ENCODE data around the gene GIT2. TPM values are rescaled to one million over a fixed set of nuclear protein-coding genes. Genes with fewer than 3 reads are reported as not detected.

The GIT2 gene
- polyA plus RNA-seq, 1 donor: 39.7 TPM

DNA sequence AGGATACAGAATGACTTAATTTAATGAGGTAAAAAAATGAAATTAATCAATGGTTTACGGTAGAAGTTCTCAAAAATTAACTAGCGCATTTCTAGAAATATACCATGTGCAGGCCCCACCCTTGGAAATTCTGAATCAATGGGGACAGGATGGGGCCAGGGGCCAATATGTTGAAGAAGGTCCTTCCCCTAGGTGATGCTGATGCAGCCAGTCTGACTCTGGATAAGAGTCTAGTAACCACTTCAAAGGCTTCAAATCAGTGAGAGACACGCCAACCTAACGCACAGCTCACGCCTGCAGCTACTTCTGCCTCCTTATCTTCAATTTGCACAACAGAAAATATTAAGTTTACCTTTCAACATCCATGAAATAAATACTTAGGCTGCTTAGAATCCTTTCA is 14.9 kb downstream of the GIT2 start:
- peaks cover 87% of the 10 kb centered on the region for H3K36me3 ChIP-seq (ENCODE audit: control insufficient read depth, insufficient read depth, low read length)
- WGBS (ENCODE audit: insufficient coverage, low lambda C conversion rate): 97% methylated on average over 5 of the region's 5 CpGs

GRCh38 chr12:109972821-109973220 is 23.3 kb downstream of the GIT2 start:
- H3K27ac ChIP-seq (ENCODE audit: low read length): peak overlapping the region; percentile 54
- H3K9me3 ChIP-seq (ENCODE audit: control insufficient read depth, low read depth, low read length): no peaks in the 10 kb centered on the region
- WGBS (ENCODE audit: insufficient coverage, low lambda C conversion rate): no CpG with 5 or more reads among the region's 4 CpGs
- no peaks in the 10 kb centered on the region for H3K27me3 ChIP-seq (ENCODE audit: control insufficient read depth, insufficient read depth, low read length)
- no peak for DNase-seq
- H3K4me1 ChIP-seq (ENCODE audit: control insufficient read depth, insufficient read depth, low read length): peaks cover 3% of the 10 kb centered on the region
- H3K36me3 ChIP-seq (ENCODE audit: control insufficient read depth, insufficient read depth, low read length): peaks cover 34% of the 10 kb centered on the region
- H3K4me3 ChIP-seq (ENCODE audit: low read length): no peak overlapping the region

More for the DNA sequence above, 14.9 kb downstream of the GIT2 start:
- no peak overlapping the region for H3K4me3 ChIP-seq (ENCODE audit: low read length)
- H3K27ac ChIP-seq (ENCODE audit: low read length): no peak overlapping the region
- no peaks in the 10 kb centered on the region for H3K4me1 ChIP-seq (ENCODE audit: control insufficient read depth, insufficient read depth, low read length)
- no peak for DNase-seq
- peaks cover 3% of the 10 kb centered on the region for H3K9me3 ChIP-seq (ENCODE audit: control insufficient read depth, low read depth, low read length)
- no peaks in the 10 kb centered on the region for H3K27me3 ChIP-seq (ENCODE audit: control insufficient read depth, insufficient read depth, low read length)

- WGBS (ENCODE audit: insufficient coverage, low lambda C conversion rate): no CpG with 5 or more reads among the region's 8 CpGs
- no peak overlapping the region for H3K4me3 ChIP-seq (ENCODE audit: low read length)
- H3K27ac ChIP-seq (ENCODE audit: low read length): peak overlapping the region; percentile 91
- DNase-seq: no peak
- H3K9me3 ChIP-seq (ENCODE audit: control insufficient read depth, low read depth, low read length): no peaks in the 10 kb centered on the region
- peaks cover 12% of the 10 kb centered on the region for H3K4me1 ChIP-seq (ENCODE audit: control insufficient read depth, insufficient read depth, low read length)
- no peaks in the 10 kb centered on the region for H3K27me3 ChIP-seq (ENCODE audit: control insufficient read depth, insufficient read depth, low read length)
- H3K36me3 ChIP-seq (ENCODE audit: control insufficient read depth, insufficient read depth, low read length): peaks cover 26% of the 10 kb centered on the region
Observed at GRCh38 chr12:109968801-109969200, 27.4 kb downstream of the GIT2 start.

- Histone ChIP-seq H3K27me3 (ENCODE audit: control insufficient read depth, insufficient read depth, low read length) (no peaks in the 10 kb centered on the region), H3K36me3 (ENCODE audit: control insufficient read depth, insufficient read depth, low read length) (peaks cover 29% of the 10 kb centered on the region), H3K9me3 (ENCODE audit: control insufficient read depth, low read depth, low read length) (no peaks in the 10 kb centered on the region), H3K4me3 (ENCODE audit: low read length) (no peak overlapping the region), H3K27ac (ENCODE audit: low read length) (peak overlapping the region; percentile 91), H3K4me1 (ENCODE audit: control insufficient read depth, insufficient read depth, low read length) (peaks cover 16% of the 10 kb centered on the region)
- no peak for DNase-seq
- WGBS (ENCODE audit: insufficient coverage, low lambda C conversion rate): 17% methylated on average over 1 of the region's 2 CpGs
Observed at GRCh38 chr12:109968032-109968420, 28.1 kb downstream of the GIT2 start.

GRCh38 chr12:109967383-109968031 is 28.7 kb downstream of the GIT2 start:
- Histone ChIP-seq H3K36me3 (ENCODE audit: control insufficient read depth, insufficient read depth, low read length) (peaks cover 29% of the 10 kb centered on the region), H3K4me3 (ENCODE audit: low read length) (no peak overlapping the region), H3K9me3 (ENCODE audit: control insufficient read depth, low read depth, low read length) (no peaks in the 10 kb centered on the region), H3K27me3 (ENCODE audit: control insufficient read depth, insufficient read depth, low read length) (no peaks in the 10 kb centered on the region), H3K27ac (ENCODE audit: low read length) (peak overlapping the region; percentile 91), H3K4me1 (ENCODE audit: control insufficient read depth, insufficient read depth, low read length) (peaks cover 16% of the 10 kb centered on the region)
- peak; percentile 69 to 88 for DNase-seq
- WGBS (ENCODE audit: insufficient coverage, low lambda C conversion rate): no CpG with 5 or more reads among the region's 8 CpGs

DNA sequence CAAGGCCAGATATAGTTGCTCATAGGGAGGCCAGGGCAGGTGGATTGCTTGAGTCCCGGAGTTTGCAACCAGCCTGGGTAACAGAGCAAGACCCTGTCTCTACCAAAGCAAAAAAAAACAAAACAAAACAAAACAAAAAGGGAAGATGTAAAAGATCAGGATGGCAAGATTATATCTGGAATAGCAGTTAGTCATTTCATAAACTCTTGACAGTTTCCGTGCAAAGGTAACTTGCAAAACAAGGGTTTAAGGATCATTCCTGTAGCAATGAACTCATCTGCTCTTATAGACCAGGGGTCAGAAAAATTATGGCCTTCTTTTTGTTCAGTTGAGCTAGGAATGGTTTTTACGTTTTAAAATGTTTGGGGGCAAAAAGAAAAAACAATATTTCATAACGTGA is 29.6 kb downstream of the GIT2 start:
- Histone ChIP-seq H3K4me3 (ENCODE audit: low read length) (no peak overlapping the region), H3K4me1 (ENCODE audit: control insufficient read depth, insufficient read depth, low read length) (peaks cover 16% of the 10 kb centered on the region), H3K36me3 (ENCODE audit: control insufficient read depth, insufficient read depth, low read length) (peaks cover 34% of the 10 kb centered on the region), H3K27me3 (ENCODE audit: control insufficient read depth, insufficient read depth, low read length) (no peaks in the 10 kb centered on the region), H3K27ac (ENCODE audit: low read length) (peak overlapping the region; percentile 91), H3K9me3 (ENCODE audit: control insufficient read depth, low read depth, low read length) (no peaks in the 10 kb centered on the region)
- WGBS (ENCODE audit: insufficient coverage, low lambda C conversion rate): 78% methylated on average over 4 of the region's 4 CpGs
- peak in 1 of 2 donors; percentile 54 for DNase-seq

DNA sequence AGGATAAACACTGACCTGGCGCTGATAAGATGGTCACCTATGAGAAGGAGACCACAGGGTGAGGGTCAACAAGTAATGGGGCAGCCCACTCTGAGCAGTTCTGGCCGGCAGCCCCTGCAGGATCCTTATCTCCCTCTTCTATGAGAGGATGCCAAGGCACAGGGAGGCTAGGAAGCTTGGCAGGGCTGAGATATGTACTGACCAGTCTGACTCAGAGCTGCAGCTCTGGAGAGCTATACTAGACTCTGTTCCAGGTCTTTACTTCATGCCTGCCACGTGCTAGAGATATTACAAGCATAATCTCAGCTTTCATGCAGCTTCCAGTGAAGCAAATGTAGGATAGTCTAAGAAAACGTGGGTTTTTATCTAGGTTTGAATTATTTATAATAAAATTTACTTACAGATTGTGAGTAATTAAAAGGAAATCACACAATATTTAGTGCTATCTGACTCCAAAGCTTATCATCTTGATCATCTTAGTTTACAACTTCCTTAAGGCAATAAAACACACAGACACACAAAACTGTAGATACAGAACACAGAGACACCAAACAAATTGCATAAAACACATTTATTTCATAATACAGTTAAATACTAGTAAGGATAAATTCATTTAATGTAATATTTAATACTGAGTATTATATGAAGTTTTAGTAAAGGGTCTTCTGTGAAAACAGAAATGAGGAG is 32.3 kb downstream of the GIT2 start:
- Histone ChIP-seq H3K36me3 (ENCODE audit: control insufficient read depth, insufficient read depth, low read length) (peaks cover 39% of the 10 kb centered on the region), H3K27me3 (ENCODE audit: control insufficient read depth, insufficient read depth, low read length) (no peaks in the 10 kb centered on the region), H3K4me3 (ENCODE audit: low read length) (no peak overlapping the region), H3K9me3 (ENCODE audit: control insufficient read depth, low read depth, low read length) (no peaks in the 10 kb centered on the region), H3K4me1 (ENCODE audit: control insufficient read depth, insufficient read depth, low read length) (peaks cover 16% of the 10 kb centered on the region), H3K27ac (ENCODE audit: low read length) (peak overlapping the region; percentile 61)
- no peak for DNase-seq
- WGBS (ENCODE audit: insufficient coverage, low lambda C conversion rate): 33% methylated on average over 1 of the region's 4 CpGs

DNA sequence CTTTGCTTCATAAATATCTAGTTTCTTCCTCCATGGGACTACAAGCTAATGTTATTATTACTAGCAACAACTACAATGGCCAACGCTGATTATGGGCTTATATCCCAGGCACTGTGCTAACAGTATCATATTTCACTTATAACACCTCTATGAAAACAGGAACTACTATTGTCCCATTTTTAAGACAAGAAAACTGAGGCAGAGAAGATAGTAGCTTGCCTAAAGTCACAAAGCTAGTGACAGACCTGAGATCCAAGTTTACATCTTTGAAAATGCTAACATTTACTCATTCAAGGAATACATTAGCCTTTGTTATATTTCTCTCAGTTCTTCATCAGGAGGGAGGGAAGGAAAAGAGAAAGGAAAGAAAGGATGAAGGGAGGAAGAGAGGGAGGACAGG is 32.8 kb downstream of the GIT2 start:
- Histone ChIP-seq H3K36me3 (ENCODE audit: control insufficient read depth, insufficient read depth, low read length) (peaks cover 40% of the 10 kb centered on the region), H3K27me3 (ENCODE audit: control insufficient read depth, insufficient read depth, low read length) (no peaks in the 10 kb centered on the region), H3K27ac (ENCODE audit: low read length) (peak overlapping the region; percentile 61), H3K4me1 (ENCODE audit: control insufficient read depth, insufficient read depth, low read length) (peaks cover 13% of the 10 kb centered on the region), H3K9me3 (ENCODE audit: control insufficient read depth, low read depth, low read length) (no peaks in the 10 kb centered on the region), H3K4me3 (ENCODE audit: low read length) (no peak overlapping the region)
- no peak for DNase-seq
- no CpG with 5 or more reads among the region's 1 CpG for WGBS (ENCODE audit: insufficient coverage, low lambda C conversion rate)

- peaks cover 43% of the 10 kb centered on the region for H3K36me3 ChIP-seq (ENCODE audit: control insufficient read depth, insufficient read depth, low read length)
Observed at GRCh38 chr12:109962398-109962797, 33.8 kb downstream of the GIT2 start.

GRCh38 chr12:109961612-109962011 is 34.6 kb downstream of the GIT2 start:
- Histone ChIP-seq H3K36me3 (ENCODE audit: control insufficient read depth, insufficient read depth, low read length) (peaks cover 48% of the 10 kb centered on the region), H3K4me3 (ENCODE audit: low read length) (no peak overlapping the region), H3K4me1 (ENCODE audit: control insufficient read depth, insufficient read depth, low read length) (peaks cover 4% of the 10 kb centered on the region)

More at GRCh38 chr12:109962398-109962797, 33.8 kb downstream of the GIT2 start:
- peaks cover 10% of the 10 kb centered on the region for H3K4me1 ChIP-seq (ENCODE audit: control insufficient read depth, insufficient read depth, low read length)
- H3K9me3 ChIP-seq (ENCODE audit: control insufficient read depth, low read depth, low read length): no peaks in the 10 kb centered on the region
- H3K27ac ChIP-seq (ENCODE audit: low read length): no peak overlapping the region
- H3K4me3 ChIP-seq (ENCODE audit: low read length): no peak overlapping the region
- H3K27me3 ChIP-seq (ENCODE audit: control insufficient read depth, insufficient read depth, low read length): no peaks in the 10 kb centered on the region
- no peak for DNase-seq
- no CpG with 5 or more reads among the region's 3 CpGs for WGBS (ENCODE audit: insufficient coverage, low lambda C conversion rate)

More at GRCh38 chr12:109961612-109962011, 34.6 kb downstream of the GIT2 start:
- Histone ChIP-seq H3K9me3 (ENCODE audit: control insufficient read depth, low read depth, low read length) (no peaks in the 10 kb centered on the region), H3K27ac (ENCODE audit: low read length) (no peak overlapping the region), H3K27me3 (ENCODE audit: control insufficient read depth, insufficient read depth, low read length) (no peaks in the 10 kb centered on the region)
- WGBS (ENCODE audit: insufficient coverage, low lambda C conversion rate): 96% methylated on average over 4 of the region's 6 CpGs
- no peak for DNase-seq
